ENCODE results near the gene THTPA. TPM values are rescaled to one million over a fixed set of nuclear protein-coding genes. Genes with fewer than 3 reads are reported as not detected.

Gene THTPA
- total and polyA plus RNA-seq, 2 of the 13 experiments (the other 11 are each of a cell fraction or from before 2014, with no cell fraction given) = 7.4 to 8.7 TPM

DNA sequence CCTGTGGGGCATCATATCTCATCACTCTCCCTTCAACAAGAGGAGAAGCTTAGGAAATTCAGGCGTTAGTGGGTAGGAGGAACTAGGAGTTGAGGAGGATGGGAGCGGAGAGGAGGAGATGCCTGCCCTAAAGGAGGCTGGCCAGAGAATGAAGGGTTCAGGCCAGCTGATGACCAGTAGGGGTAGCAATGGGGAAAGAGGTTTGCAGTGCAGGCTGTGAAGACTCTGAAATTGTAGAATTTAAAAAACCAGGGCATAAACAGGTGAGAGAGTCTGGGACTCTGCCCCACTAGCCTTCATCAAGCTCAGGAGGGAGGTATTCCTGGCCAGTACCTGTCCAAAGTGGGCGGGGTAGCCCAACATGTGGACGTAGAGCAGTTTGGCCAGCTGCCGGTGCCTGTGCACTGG, 10.7 kb downstream of the THTPA start (continued):
- no peak for TF ChIP-seq ZHX1 (CRISPR knock-in tag; IDR thresholded peaks at IDR 0.05; ENCODE audit: low read depth)
- no peak for TF ChIP-seq MIXL1 (CRISPR knock-in tag; IDR thresholded peaks at IDR 0.05)
- no peak for TF ChIP-seq ZNF710 (CRISPR knock-in tag; IDR thresholded peaks at IDR 0.05; ENCODE audit: borderline replicate concordance)
- no peak for TF ChIP-seq XRCC5 (optimal IDR thresholded peaks at IDR 0.05; ENCODE audit: low read length)
- TF ChIP-seq, protein P1, sequence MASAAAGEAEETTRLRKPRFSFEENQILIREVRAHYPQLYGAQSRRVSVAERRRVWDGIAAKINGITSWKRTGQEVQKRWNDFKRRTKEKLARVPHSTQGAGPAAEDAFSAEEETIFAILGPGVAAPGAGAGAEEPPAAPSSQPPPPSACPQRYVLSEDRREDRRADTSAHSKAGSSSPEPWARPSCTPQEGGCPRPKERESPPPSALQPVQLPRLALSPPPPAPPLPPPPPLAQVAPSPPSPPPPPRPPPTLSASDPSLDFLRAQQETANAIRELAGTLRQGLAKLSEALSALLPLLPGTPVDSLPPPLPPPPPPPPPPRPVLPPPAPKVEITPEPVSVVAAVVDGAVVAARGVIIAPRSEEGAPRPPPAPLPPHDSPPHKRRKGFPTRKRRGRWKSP (CRISPR knock-in tag; IDR thresholded peaks at IDR 0.05) = no peak
- TF ChIP-seq ZNF678 (CRISPR knock-in tag; IDR thresholded peaks at IDR 0.05) = no peak
- TF ChIP-seq THAP11 (CRISPR knock-in tag; IDR thresholded peaks at IDR 0.05) = peak; percentile 33; the same call in 1 of the 2 replicates
- TF ChIP-seq HES4 (CRISPR knock-in tag; IDR thresholded peaks at IDR 0.05; ENCODE audit: borderline replicate concordance) = no peak
- TF ChIP-seq, protein P2, sequence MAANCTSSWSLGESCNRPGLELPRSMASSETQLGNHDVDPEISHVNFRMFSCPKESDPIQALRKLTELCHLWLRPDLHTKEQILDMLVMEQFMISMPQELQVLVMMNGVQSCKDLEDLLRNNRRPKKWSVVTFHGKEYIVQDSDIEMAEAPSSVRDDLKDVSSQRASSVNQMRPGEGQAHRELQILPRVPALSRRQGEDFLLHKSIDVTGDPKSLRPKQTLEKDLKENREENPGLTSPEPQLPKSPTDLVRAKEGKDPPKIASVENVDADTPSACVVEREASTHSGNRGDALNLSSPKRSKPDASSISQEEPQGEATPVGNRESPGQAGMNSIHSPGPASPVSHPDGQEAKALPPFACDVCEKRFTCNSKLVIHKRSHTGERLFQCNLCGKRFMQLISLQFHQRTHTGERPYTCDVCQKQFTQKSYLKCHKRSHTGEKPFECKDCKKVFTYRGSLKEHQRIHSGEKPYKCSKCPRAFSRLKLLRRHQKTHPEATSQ (CRISPR knock-in tag; IDR thresholded peaks at IDR 0.05; ENCODE audit: borderline replicate concordance) = 0 out of 2 replicates have a peak, but pooled peaks have one; percentile 34
- no peak for TF ChIP-seq MAFF (IDR thresholded peaks at IDR 0.05; ENCODE audit: low read depth, low read length)
- TF ChIP-seq TBX3 (IDR thresholded peaks at IDR 0.05; ENCODE audit: borderline replicate concordance) = no peak
- 0 out of 2 replicates have a peak, but pooled peaks have one; percentile 20 for TF ChIP-seq NCOA1 (CRISPR knock-in tag; IDR thresholded peaks at IDR 0.05)
- TF ChIP-seq ZFP82 (CRISPR knock-in tag; IDR thresholded peaks at IDR 0.05; ENCODE audit: borderline replicate concordance) = no peak
- TF ChIP-seq, protein P3, sequence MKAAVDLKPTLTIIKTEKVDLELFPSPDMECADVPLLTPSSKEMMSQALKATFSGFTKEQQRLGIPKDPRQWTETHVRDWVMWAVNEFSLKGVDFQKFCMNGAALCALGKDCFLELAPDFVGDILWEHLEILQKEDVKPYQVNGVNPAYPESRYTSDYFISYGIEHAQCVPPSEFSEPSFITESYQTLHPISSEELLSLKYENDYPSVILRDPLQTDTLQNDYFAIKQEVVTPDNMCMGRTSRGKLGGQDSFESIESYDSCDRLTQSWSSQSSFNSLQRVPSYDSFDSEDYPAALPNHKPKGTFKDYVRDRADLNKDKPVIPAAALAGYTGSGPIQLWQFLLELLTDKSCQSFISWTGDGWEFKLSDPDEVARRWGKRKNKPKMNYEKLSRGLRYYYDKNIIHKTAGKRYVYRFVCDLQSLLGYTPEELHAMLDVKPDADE (CRISPR knock-in tag; IDR thresholded peaks at IDR 0.05) = no peak
- no peak for TF ChIP-seq ZNF841 (CRISPR knock-in tag; IDR thresholded peaks at IDR 0.05; ENCODE audit: borderline replicate concordance)
- TF ChIP-seq CAMTA2 (CRISPR knock-in tag; IDR thresholded peaks at IDR 0.05; ENCODE audit: borderline replicate concordance) = no peak; the same call in 1 of the 2 replicates
- no peak for TF ChIP-seq NPAS2 (CRISPR knock-in tag; IDR thresholded peaks at IDR 0.05; ENCODE audit: borderline replicate concordance)
- TF ChIP-seq NR2C2 (CRISPR knock-in tag; IDR thresholded peaks at IDR 0.05; ENCODE audit: borderline replicate concordance) = no peak
- TF ChIP-seq ZNF513 (CRISPR knock-in tag; conservative IDR thresholded peaks at IDR 0.05) = no peak
- no peak for TF ChIP-seq DDIT3 (CRISPR knock-in tag; IDR thresholded peaks at IDR 0.05)

Data from HepG2 (cell line).